HG03159 (cell line): ENCODE results near the gene BCLAF3.

ENCODE experiments used
- ATAC-seq: cut with Tn5 transposase; IDR thresholded peaks from one replicate; pipeline ENCODE4 v1.9.1; 2021; ENCODE audit warnings: mild to moderate bottlenecking, moderate library complexity; ENCODE audit not compliant: unreplicated experiment

The BCLAF3 gene

DNA sequence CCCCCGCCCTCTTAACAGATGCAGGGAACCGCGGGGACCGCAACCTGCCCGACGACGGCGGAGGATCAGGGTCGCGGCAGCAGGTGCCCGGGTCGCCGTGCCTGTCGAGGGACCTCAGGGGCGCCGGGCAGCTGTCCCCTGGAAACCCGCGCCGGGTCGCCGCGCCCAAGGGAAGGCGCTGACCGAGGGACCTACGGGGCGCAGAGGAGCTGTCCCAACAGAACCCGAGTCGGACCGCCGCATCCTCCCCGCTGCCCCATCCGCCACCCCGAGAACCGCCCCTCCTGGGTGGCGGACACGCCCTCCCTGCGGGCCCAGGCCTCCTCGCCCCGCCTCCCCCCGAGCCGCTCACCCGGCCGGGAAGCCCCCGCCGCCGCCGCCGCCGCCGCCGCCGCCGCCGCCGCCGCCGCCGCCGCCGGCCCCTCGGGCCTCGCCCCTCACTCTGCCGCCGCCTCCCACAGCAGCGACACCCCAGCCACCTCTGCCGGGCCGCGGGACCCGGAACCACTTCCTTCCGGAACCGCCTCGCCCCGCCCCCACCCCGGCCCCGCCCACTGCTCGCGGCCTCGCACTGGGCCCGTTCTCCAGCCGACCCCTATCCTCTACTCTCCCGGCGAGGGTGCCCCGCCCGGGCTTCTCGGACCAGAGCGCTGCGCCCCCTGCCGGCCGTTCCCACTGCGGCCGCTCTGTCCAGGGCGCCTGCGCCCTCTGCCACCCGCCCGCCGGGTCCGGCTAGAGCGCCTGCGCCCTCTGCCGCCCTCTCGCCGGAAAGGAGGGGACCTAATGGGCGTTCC is at the start of gene BCLAF3:
BCLAF3 (minus strand) TSS at position 506 of the 794 bp plus-strand sequence. CDS start 20,797 bp downstream, outside the sequence.
- peak; percentile 90 for ATAC-seq

DNA sequence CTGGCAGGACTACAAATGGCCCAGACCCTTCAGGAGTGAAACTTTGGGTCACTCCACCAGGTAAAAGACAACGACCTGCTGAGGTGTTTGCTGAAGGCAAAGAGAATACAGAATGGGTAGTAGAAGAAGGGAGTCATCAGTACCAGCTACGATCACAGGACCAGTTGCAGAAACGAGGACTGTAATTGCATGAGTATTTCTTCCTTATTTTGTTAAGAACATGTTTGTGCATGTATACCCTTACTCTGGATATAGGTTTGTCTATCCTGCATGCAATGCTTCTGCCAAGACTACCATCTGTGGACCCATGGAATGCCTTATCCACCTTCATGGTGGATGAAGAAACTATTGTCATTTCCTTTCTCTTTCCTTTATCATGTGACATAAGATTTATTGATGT is 48.1 kb upstream of the BCLAF3 start:
- ATAC-seq = no peak

DNA sequence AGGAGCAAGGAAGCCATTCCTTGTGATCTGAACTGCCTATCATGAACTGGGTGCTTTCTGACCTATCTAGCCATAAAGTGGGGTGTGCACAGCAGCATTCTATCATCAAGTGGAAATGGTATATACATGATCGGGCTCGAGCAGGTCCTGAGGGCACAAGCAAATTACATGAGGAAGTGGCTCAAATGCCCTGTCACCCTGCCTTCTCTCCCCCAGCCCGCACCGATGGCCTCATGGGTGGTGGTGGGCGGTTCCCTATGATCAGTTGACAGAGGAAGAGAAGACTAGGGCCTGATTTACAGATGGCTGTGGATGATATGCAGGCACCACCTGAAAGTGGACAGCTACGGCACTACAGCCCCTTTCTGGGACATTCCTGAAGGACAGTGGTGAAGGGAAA is 46.3 kb upstream of the BCLAF3 start:
- no peak for ATAC-seq

DNA sequence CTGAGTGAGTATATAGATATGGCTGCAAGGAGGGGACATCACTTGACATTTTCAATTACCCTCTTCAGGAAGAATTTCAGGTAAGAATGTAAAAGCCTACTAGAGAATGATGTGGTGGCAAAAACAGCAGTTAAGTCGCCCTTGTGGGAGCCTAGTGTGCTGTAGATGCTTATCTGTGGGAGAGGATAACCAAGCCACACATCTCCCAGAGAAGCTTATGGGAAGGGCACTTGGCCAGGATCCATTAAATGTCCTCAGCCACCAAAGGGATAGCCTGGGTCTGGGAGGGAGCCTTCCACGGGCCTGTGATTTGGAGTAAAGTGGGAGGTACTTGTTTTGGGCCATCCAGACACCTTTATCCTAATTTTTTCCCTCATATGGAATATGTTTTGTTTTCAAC is 41.3 kb upstream of the BCLAF3 start:
- ATAC-seq = no peak

DNA sequence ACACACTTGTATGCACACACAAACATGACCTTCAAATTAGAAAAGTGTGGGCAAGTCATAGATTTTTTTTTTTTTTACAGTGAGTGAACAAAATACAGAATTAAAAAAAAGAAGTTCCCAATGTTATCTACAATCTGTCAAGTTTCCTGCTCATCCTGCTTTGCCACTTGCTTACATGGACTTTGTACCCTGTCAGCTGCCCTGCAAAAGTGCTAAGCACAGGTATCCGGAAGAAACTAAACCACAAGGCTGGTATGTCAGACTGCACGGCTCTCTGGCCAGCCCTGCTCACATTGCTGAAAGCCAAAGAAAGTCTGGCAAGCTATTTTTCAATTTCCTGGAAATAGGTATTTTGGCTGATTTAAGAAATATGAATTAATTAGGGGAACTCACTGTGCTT is 38.9 kb upstream of the BCLAF3 start:
- ATAC-seq = no peak

DNA sequence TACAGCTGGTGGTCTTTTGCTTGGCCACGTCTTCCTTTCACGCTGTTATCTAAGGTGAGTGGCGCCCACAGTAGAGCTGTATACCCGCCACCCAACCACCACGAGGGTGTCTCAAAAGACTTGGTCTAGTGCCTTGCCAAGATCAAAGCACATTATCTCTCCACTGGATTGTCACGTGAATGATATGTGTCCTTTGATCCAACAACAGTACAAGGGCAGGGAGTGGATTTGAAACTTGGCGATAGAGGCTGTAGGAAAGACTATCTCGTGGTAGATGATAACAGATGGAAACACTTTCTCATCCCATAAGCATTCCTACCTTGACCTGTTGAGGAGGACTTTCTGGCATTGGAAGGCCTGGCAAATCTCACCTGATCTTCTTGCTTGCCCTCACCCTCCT is 37.7 kb upstream of the BCLAF3 start:
- no peak for ATAC-seq

DNA sequence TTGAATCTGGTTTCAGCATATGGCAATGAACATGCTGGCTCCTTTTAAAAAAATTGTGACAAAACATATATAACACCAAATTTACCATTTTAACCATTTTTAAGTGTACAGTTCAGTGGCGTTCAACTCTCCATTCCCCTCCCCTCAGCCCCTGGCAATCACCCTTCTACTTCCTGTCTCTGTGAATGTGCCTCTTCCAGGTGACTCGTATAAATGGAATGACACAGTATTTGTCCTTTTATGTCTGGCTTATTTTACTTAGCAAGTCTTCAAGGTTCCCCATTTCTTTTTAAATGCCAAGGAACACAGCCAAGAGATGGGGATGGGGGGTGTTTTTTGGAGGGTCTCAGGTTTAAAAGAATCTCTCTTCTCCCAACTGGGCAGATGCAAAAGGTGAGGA is 35.4 kb upstream of the BCLAF3 start:
- ATAC-seq = no peak

DNA sequence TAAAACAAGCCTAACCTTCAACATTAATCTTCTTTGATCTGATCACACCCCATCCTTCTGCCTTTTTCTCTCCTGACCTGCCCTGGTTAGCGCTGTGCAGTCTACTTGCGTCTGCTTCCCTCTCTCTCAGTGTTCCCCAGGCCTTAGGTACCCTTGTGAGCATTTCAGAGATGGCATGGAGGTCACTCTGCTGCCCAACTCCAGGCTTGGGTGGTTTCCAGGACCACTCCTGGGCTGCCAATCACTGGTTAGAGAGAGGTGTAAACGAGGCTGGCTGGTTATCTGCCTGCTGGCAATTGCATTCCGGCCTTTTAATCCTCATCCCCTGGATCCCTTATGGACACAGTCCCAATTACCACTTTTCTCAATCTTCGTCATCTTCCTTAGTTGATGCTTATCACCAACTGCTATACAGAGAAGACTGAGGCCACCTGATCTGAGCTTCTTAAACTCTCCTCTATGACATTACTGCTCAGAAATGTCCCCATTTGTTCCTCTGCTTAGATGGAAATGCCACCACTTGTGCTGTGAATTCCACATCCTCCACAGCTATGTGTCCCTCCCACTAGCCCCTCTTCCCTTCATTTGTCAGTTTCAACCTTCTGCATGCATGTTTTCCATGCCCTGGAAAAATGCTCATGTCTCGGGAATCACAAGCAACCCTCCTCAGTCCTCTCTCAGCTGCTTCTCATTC is 29.0 kb upstream of the BCLAF3 start:
- no peak for ATAC-seq

- no peak for ATAC-seq
Measured at GRCh38 chrX:20016616-20016945, 25.7 kb upstream of the BCLAF3 start.

DNA sequence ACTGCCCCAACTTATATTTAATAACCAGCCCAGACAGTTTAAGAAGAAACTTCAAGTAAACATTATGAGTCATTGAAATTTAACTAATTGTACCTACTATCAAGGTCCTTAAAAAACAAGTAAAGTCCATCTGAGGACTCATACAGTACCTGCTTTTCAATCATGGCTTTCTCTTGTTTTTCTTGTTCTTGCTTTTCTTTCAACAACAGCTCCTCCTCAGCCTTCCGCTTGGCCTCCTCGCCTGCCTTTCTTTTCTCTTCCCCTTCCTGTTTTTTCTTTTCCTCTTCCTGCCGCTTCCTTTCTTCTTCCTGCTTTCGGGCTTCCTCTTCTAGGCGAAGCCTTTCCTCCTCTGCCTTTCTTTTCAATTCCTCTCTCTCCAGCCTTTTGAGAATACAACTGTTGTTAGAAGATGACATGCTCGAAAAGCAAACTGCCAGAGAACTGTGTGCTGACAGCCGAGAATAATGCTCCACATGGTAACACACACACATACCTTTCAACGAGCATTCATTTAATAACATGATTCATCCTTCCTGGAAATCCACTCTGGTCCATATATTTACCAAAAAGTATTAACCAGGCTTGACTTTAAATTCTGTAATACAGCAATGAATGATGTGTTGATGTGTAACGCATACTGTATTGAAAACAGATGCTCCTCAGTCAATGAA is 25.2 kb upstream of the BCLAF3 start:
- ATAC-seq = no peak

DNA sequence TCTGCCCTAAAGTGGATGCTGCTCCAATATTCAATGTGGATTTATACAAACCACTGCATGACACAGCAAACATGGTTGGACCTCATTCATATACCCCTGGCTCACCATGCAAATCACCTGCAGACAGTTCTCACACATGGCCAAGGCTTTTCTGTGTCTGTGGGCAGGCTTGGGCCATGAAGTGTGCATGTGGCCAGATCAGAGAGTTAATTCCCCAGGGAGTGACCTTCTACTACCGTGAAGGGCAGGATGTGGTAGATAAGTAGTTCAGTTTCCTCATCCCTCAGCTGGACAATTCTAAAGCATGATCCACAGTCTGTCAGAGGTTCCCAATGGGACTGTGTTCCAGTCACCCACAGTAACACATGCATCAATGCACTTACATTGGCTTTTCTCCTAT is 24.6 kb upstream of the BCLAF3 start:
- ATAC-seq = no peak

DNA sequence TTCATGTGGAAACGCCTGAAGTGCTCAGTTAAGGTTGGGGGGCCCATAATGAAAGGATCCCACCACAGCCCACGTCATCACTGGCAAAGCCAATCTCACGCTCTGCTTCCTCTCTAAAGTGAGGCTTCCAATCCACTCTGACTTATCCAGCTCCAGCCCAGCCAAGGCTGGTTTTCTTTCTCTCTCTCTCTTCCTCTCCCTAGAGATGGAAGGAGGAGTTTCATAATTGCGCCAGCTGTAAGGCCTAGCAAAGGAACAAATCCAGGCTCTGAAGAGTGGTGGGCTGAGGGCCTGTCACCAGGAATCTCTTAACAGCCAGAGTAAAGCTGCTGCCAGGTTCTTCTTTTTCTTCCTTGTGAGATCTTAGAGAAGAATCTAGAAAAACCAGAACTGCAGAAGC is 20.7 kb upstream of the BCLAF3 start:
- no peak for ATAC-seq

- ATAC-seq = no peak
Measured at GRCh38 chrX:20007962-20008622, 17.2 kb upstream of the BCLAF3 start.

GRCh38 chrX:20005883-20006282 is 15.0 kb upstream of the BCLAF3 start:
- no peak for ATAC-seq

- no peak for ATAC-seq
Measured at GRCh38 chrX:20001588-20001987, 10.7 kb upstream of the BCLAF3 start.

GRCh38 chrX:19991350-19991718 is 473 bp upstream of the BCLAF3 start:
- no peak for ATAC-seq

DNA sequence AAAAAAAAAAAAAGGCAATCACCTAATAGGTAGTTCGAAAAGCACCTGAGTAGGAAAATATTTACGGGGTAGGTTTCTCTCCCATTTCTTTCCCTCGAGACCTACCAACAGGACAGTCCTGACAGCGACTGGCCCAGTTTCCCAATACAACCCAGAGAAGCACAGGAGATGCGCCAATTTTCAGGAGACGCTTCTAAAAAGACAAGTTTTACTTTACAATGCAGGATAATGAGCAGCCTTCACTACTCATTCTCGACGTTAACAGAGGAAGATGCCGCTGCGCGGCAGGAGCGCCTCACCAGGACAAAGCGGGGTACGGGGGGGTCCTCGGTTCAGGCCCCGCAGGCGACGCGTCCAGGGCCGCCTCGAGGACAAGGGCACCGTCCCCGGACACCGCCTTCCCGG is 708 bp downstream of the BCLAF3 start:
- peak; percentile 15 for ATAC-seq

DNA sequence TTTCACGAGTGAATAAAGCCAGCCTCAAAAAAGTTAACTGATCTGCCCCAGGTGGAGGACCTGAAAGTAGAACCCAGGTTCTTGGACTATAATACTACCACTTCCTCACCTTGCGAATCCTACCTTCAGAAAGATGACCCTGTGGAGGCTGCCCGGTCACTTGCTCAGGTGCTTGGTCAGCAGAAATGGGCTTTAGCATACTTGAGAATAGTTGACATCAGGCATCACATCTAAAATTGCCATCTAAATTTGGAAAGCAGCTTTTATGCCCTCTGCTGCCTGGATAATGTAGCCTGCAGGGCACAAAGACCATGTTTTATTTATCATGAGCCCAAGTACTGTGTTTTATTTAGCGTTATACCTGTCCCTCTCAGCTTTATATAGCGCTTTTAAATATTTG is 3.0 kb downstream of the BCLAF3 start:
- no peak for ATAC-seq

GRCh38 chrX:19986531-19986930 is 4.3 kb downstream of the BCLAF3 start:
- ATAC-seq = no peak

GRCh38 chrX:19981947-19982346 is 8.9 kb downstream of the BCLAF3 start:
- ATAC-seq = no peak

DNA sequence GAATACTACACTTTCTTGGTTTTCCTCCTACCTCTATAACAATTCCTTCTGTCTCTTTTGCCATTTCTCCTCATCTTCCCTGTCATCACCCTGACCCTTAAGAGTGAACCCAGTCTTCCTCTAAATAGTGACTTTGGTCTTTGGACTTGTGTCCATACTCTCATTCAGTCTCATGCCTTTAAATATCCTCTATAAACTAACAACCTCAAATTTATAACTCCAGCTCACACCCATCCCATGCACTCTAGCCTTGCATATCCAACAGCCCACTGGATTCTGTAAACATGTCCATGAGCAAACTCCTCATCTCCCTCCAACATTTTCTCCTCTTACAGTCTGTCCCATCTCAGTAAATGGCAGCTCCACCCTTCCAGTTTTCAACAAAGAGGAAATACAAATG is 15.0 kb downstream of the BCLAF3 start:
- no peak for ATAC-seq

DNA sequence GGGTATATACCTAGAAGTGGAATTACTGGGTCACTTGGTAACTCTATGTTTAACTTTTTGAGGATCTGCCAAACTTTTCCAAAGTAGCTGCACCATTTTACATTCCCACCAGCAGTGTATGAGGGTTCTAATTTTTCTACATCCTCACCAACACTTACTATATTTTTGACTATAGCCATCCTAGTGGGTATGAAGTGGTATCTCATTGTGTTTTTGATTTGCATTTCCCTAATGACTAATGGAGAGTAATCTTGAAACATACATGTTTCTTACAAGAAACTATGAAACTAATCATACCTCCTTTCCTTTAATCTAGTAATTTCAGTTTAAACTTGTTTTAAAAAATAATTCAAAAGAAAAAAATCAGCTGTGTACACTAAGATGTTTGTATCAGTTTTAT is 17.9 kb downstream of the BCLAF3 start:
- no peak for ATAC-seq
